Measurements from ENCODE around the gene FTO. TPM values are rescaled to one million over a fixed set of nuclear protein-coding genes. Genes with fewer than 3 reads are reported as not detected.

Gene FTO
- total and polyA plus RNA-seq, 2 of the 13 experiments (the other 11 are each of a cell fraction or from before 2014, with no cell fraction given) = 41.6 to 55.8 TPM

DNA sequence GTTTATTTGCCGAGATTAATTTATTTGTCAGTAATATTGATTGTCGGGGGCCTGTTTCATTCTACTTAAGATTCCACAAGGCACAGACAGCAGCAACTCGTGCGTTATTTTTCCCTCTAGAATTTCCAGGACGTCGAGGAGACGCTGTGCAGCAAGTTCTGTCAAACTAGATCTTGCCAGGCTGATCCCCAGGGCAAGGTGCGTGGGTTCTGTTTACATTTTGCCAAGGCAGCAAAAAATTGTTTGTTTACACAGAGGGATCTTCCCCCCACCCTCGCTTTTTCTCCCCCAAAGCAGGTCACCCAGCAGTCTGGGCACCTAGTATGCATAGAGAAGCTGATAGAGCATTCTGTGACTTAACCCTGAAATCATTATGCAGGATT, 471.2 kb downstream of the FTO start (continued):
- no peak for TF ChIP-seq AKAP8 (CRISPR knock-in tag; IDR thresholded peaks at IDR 0.05)
- no peak for TF ChIP-seq RORA (CRISPR knock-in tag; IDR thresholded peaks at IDR 0.05)
- TF ChIP-seq TFDP1 (CRISPR knock-in tag; IDR thresholded peaks at IDR 0.05; ENCODE audit: borderline replicate concordance) = peak; percentile 32; the same call in 1 of the 2 replicates
- TF ChIP-seq, protein P1, sequence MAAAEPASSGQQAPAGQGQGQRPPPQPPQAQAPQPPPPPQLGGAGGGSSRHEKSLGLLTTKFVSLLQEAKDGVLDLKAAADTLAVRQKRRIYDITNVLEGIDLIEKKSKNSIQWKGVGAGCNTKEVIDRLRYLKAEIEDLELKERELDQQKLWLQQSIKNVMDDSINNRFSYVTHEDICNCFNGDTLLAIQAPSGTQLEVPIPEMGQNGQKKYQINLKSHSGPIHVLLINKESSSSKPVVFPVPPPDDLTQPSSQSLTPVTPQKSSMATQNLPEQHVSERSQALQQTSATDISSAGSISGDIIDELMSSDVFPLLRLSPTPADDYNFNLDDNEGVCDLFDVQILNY (CRISPR knock-in tag; conservative IDR thresholded peaks at IDR 0.05) = no peak
- TF ChIP-seq ZNF879 (CRISPR knock-in tag; IDR thresholded peaks at IDR 0.05) = no peak
- TF ChIP-seq NCOA5 (CRISPR knock-in tag; IDR thresholded peaks at IDR 0.05) = no peak
- TF ChIP-seq ZNF354B (CRISPR knock-in tag; IDR thresholded peaks at IDR 0.05) = no peak
- 0 out of 2 replicates have a peak, but pooled peaks have one; percentile 40 for TF ChIP-seq ZNF383 (CRISPR knock-in tag; IDR thresholded peaks at IDR 0.05; ENCODE audit: borderline replicate concordance)
- TF ChIP-seq, protein P2, sequence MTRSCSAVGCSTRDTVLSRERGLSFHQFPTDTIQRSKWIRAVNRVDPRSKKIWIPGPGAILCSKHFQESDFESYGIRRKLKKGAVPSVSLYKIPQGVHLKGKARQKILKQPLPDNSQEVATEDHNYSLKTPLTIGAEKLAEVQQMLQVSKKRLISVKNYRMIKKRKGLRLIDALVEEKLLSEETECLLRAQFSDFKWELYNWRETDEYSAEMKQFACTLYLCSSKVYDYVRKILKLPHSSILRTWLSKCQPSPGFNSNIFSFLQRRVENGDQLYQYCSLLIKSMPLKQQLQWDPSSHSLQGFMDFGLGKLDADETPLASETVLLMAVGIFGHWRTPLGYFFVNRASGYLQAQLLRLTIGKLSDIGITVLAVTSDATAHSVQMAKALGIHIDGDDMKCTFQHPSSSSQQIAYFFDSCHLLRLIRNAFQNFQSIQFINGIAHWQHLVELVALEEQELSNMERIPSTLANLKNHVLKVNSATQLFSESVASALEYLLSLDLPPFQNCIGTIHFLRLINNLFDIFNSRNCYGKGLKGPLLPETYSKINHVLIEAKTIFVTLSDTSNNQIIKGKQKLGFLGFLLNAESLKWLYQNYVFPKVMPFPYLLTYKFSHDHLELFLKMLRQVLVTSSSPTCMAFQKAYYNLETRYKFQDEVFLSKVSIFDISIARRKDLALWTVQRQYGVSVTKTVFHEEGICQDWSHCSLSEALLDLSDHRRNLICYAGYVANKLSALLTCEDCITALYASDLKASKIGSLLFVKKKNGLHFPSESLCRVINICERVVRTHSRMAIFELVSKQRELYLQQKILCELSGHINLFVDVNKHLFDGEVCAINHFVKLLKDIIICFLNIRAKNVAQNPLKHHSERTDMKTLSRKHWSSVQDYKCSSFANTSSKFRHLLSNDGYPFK (CRISPR knock-in tag; IDR thresholded peaks at IDR 0.05; ENCODE audit: borderline replicate concordance) = no peak
- no peak for TF ChIP-seq ZMYM2 (CRISPR knock-in tag; IDR thresholded peaks at IDR 0.05)
- peak; percentile 53; the same call in 1 of the 2 replicates for TF ChIP-seq THAP11 (CRISPR knock-in tag; IDR thresholded peaks at IDR 0.05)
- no peak for TF ChIP-seq ZNF235 (CRISPR knock-in tag; IDR thresholded peaks at IDR 0.05; ENCODE audit: borderline replicate concordance)
